ENCODE data around the gene KLF17. TPM values are rescaled to one million over a fixed set of nuclear protein-coding genes. Genes with fewer than 3 reads are reported as not detected.

The KLF17 gene
- total and polyA plus RNA-seq, 2 of the 8 experiments (the other 6 are each of a cell fraction or from before 2014, with no cell fraction given): not detected

GRCh38 chr1:44144962-44145756, 26.5 kb downstream of the KLF17 start (continued):
- TF ChIP-seq NANOG (IDR thresholded peaks at IDR 0.05; ENCODE audit: insufficient read depth, low read depth, low read length, poor library complexity, severe bottlenecking): no peak
- no peak for TF ChIP-seq EP300 (IDR thresholded peaks at IDR 0.05; ENCODE audit: borderline replicate concordance in 1 of 2, low read depth in 2 of 2, low read length in 2 of 2)
- no peak for TF ChIP-seq CHD1 (IDR thresholded peaks at IDR 0.05; ENCODE audit: low read depth, low read length)
- no peak for TF ChIP-seq TAF1 (IDR thresholded peaks at IDR 0.05; ENCODE audit: low read depth, low read length)
- TF ChIP-seq CTBP2 (IDR thresholded peaks at IDR 0.05; ENCODE audit: borderline replicate concordance, insufficient read depth, insufficient read length, low read length): no peak
- no peak for TF ChIP-seq SIX5 (IDR thresholded peaks at IDR 0.05; ENCODE audit: low read depth, low read length)
- TF ChIP-seq SP4 (IDR thresholded peaks at IDR 0.05; ENCODE audit: low read length): no peak
- TF ChIP-seq CREB1 (IDR thresholded peaks at IDR 0.05): no peak
- TF ChIP-seq MAFK (IDR thresholded peaks at IDR 0.05; ENCODE audit: low read depth, low read length): no peak

Measured in H1 (cell line).